Measurements from ENCODE around the gene NUP214.
A peak's percentile ranks its signal among the peaks of the same experiment; 100 is the strongest.

The NUP214 gene

GRCh38 chr9:131281119-131281965 lies 156.0 kb downstream of the NUP214 start:
- Histone ChIP-seq H3K27ac (ENCODE audit: low read depth, low read length) (no peak overlapping the region), H3K9ac (ENCODE audit: low read depth, low read length) (no peak overlapping the region), H3K27me3 (ENCODE audit: control insufficient read depth, insufficient read depth, low read length) (peaks cover 20% of the 10 kb centered on the region), H3K4me3 (ENCODE audit: low read depth, low read length) (no peak overlapping the region), H3K4me1 (ENCODE audit: control insufficient read depth, insufficient read depth, low read length) (no peaks in the 10 kb centered on the region), H3K36me3 (ENCODE audit: control insufficient read depth, insufficient read depth, low read length) (no peaks in the 10 kb centered on the region), H3K9me3 (ENCODE audit: control insufficient read depth, insufficient read depth, low read length) (no peaks in the 10 kb centered on the region)

- Histone ChIP-seq H3K27ac (ENCODE audit: low read depth, low read length) (no peak overlapping the region), H3K9ac (ENCODE audit: low read depth, low read length) (no peak overlapping the region)
Observed at GRCh38 chr9:131282175-131282574, 156.8 kb downstream of the NUP214 start.

DNA sequence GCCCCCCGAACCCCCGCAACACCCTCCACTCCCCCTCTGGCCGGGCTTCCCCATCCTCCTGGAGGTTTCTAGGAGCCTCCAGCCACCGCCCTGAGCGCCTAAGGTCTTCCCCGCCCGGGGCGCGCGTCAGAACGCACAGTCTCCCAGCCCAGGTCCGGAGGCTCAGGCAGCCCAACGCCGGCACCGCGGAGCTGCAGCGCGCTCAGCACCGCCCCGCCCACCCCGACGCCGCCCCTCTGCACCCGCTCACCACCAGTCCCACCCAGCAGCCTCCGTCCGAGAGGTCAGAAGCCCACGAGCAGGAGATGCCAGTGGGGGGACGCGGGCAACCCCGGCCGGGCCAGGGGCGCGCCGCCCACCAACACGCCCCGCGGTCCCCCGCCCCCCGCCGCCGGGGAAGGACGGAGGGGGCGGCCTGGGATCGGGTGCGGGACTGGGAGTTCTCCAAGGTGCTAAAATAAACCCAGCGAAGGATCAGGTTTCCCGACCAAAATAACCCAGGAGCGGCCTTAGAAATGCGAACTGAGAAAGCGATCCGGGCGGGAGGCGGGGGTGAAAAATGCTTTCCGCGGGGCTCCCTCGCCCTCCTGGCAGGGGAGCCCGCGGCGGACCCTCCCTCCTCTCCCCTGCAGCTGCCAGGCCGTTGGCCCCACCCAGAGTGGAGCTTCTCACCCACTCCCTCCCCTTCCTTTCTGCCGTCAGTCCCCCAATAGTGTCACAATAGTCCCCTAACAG lies 157.5 kb downstream of the NUP214 start:
- Histone ChIP-seq H3K4me1 (ENCODE audit: control insufficient read depth, insufficient read depth, low read length) (no peaks in the 10 kb centered on the region), H3K4me3 (ENCODE audit: low read depth, low read length) (peak overlapping the region; percentile 54), H3K36me3 (ENCODE audit: control insufficient read depth, insufficient read depth, low read length) (no peaks in the 10 kb centered on the region), H3K27me3 (ENCODE audit: control insufficient read depth, insufficient read depth, low read length) (peaks cover 17% of the 10 kb centered on the region), H3K9ac (ENCODE audit: low read depth, low read length) (no peak overlapping the region), H3K27ac (ENCODE audit: low read depth, low read length) (no peak overlapping the region), H3K9me3 (ENCODE audit: control insufficient read depth, insufficient read depth, low read length) (no peaks in the 10 kb centered on the region)

More at GRCh38 chr9:131282175-131282574, 156.8 kb downstream of the NUP214 start:
- Histone ChIP-seq H3K36me3 (ENCODE audit: control insufficient read depth, insufficient read depth, low read length) (no peaks in the 10 kb centered on the region), H3K4me3 (ENCODE audit: low read depth, low read length) (no peak overlapping the region), H3K4me1 (ENCODE audit: control insufficient read depth, insufficient read depth, low read length) (no peaks in the 10 kb centered on the region), H3K9me3 (ENCODE audit: control insufficient read depth, insufficient read depth, low read length) (no peaks in the 10 kb centered on the region), H3K27me3 (ENCODE audit: control insufficient read depth, insufficient read depth, low read length) (peaks cover 17% of the 10 kb centered on the region)

Measured in HUES48 (cell line).